OCI-M2 (cell line): ENCODE measurements around the gene COP1.
"Not testable (repeated sequence)": the region's sequence is repeated elsewhere in the genome, so short reads cannot be mapped to it uniquely, and the experiment has no call there.

Experiments used
- DNase-seq: peaks from one replicate; lab custom pipeline; 2025; ENCODE audit not compliant: unreplicated experiment; lab: John Stamatoyannopoulos, UW

Gene COP1

GRCh38 chr1:176136891-176137290 lies 70.2 kb downstream of the COP1 start:
- no peak for DNase-seq

GRCh38 chr1:176134666-176135065 lies 72.4 kb downstream of the COP1 start:
- DNase-seq, result no peak

- no peak for DNase-seq
Observed at GRCh38 chr1:176122282-176122681, 84.8 kb downstream of the COP1 start.

GRCh38 chr1:176119549-176119948 lies 87.5 kb downstream of the COP1 start:
- DNase-seq, result no peak

- DNase-seq, result no peak
Observed at GRCh38 chr1:176118985-176119384, 88.1 kb downstream of the COP1 start.

GRCh38 chr1:176111835-176112234 lies 95.3 kb downstream of the COP1 start:
- no peak for DNase-seq

- DNase-seq, result no peak
Observed at GRCh38 chr1:176110203-176110602, 96.9 kb downstream of the COP1 start.

GRCh38 chr1:176102768-176103350 lies 104.2 kb downstream of the COP1 start:
- no peak for DNase-seq

- no peak for DNase-seq
Observed at GRCh38 chr1:176101951-176102642, 105.0 kb downstream of the COP1 start.

- no peak for DNase-seq
Observed at GRCh38 chr1:176098560-176098959, 108.5 kb downstream of the COP1 start.

- no peak for DNase-seq
Observed at GRCh38 chr1:176096015-176096414, 111.1 kb downstream of the COP1 start.

- DNase-seq, result no peak
Observed at GRCh38 chr1:176090766-176091165, 116.3 kb downstream of the COP1 start.

- not testable (repeated sequence) for DNase-seq
Observed at GRCh38 chr1:176087746-176088145, 119.3 kb downstream of the COP1 start.

GRCh38 chr1:176073524-176074157 lies 133.4 kb downstream of the COP1 start:
- peak; percentile 8 for DNase-seq

- DNase-seq, result no peak
Observed at GRCh38 chr1:176068901-176069300, 138.2 kb downstream of the COP1 start.

- no peak for DNase-seq
Observed at GRCh38 chr1:176068256-176068655, 138.8 kb downstream of the COP1 start.

GRCh38 chr1:176066709-176067108 lies 140.4 kb downstream of the COP1 start:
- DNase-seq, result no peak

- no peak for DNase-seq
Observed at GRCh38 chr1:176058686-176059085, 148.4 kb downstream of the COP1 start.

GRCh38 chr1:176056312-176056711 lies 150.8 kb downstream of the COP1 start:
- no peak for DNase-seq

- no peak for DNase-seq
Observed at GRCh38 chr1:176055398-176055797, 151.7 kb downstream of the COP1 start.

GRCh38 chr1:176051902-176052518 lies 155.1 kb downstream of the COP1 start:
- DNase-seq, result no peak

GRCh38 chr1:176051402-176051801 lies 155.7 kb downstream of the COP1 start:
- DNase-seq, result no peak
